Measurements from ENCODE around the gene HDGFL2.
"Not testable (repeated sequence)": the region's sequence is repeated elsewhere in the genome, so short reads cannot be mapped to it uniquely, and the experiment has no call there.

The HDGFL2 gene

DNA sequence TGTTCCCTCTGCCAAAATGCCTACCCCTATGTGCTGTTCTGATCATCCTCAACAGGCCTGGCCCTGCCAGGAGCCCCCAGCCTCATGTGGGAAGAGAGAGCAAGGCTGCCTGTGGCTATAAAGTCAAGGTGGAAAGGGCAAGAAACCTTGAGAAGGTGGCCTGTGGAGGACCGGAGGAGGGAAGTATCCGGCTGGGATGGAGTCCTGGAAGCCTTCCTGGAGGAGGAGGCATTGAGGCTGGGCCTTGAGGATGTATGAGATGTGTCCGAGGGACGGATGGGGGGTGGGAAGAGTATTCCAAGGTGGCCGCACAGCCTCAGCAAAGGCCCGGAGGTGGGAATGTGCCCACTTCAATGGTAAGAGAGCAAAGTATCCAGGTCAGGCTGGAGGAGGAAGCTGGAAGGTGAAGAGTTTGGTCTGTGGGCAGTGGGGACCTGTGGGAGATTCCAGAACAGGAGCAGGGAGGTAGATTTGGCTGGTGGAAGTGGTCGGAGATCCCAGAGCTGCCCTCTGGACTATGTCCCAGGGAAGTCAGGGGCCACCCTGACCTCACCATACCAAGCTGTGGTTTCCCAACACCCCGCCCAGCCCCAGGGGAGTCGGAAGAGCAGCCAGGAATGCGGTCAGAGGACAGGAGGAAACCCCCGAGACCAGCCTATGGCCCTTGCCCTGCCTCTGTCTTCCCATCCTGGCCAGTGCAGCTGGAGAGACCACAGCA lies 49.2 kb downstream of the HDGFL2 start:
- peak; percentile 21 for DNase-seq (ENCODE audit: low read depth)
- no peak for TF ChIP-seq CTCF (conservative IDR thresholded peaks at IDR 0.05; ENCODE audit: low read depth, low read length)
- no peak overlapping the region for H3K4me3 ChIP-seq (ENCODE audit: low read depth, low read length)

GRCh38 chr19:4521888-4522242 lies 49.8 kb downstream of the HDGFL2 start:
- DNase-seq (ENCODE audit: low read depth) = no peak
- no peak overlapping the region for H3K4me3 ChIP-seq (ENCODE audit: low read depth, low read length)
- TF ChIP-seq CTCF (conservative IDR thresholded peaks at IDR 0.05; ENCODE audit: low read depth, low read length) = no peak

DNA sequence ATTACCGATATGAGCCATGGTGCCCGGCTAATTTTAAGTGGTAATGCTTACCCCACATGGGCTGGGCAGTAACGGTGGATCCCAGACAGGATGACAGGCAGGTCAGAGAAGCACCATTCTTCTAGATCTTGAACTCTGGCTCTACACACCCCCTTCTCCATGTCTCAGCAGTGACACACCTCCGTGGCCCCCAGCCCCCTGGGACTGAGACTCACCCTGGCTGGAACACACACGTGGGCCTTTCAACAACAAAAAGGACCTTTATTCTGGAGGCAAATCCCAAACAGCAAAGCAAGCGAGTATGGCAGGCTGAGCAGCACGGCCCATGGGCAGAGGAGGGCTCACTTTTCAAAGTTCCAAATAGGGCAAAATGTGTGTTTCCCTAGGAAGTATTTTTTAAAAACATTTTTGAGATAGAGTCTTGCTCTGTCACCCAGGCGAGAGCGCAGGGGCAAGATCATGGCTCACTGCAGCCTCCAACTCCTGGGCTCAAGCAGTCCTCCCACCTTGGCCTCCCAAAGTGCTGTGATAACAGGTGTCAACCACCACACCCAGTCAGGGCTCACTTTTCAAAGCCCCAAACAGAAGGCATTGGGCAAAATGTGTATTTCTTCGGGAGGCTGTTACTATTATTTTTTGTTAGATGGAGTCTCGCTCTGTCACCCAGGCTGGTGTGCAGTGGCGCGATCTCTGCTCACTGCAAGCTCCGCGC lies 50.4 kb downstream of the HDGFL2 start:
- no peak for TF ChIP-seq CTCF (conservative IDR thresholded peaks at IDR 0.05; ENCODE audit: low read depth, low read length)
- DNase-seq (ENCODE audit: low read depth) = no peak
- H3K4me3 ChIP-seq (ENCODE audit: low read depth, low read length) = no peak overlapping the region

- DNase-seq (ENCODE audit: low read depth) = peak; percentile 45
- no peak overlapping the region for H3K4me3 ChIP-seq (ENCODE audit: low read depth, low read length)
- peak; percentile 80 for TF ChIP-seq CTCF (conservative IDR thresholded peaks at IDR 0.05; ENCODE audit: low read depth, low read length)
Observed at GRCh38 chr19:4523306-4524110, 51.4 kb downstream of the HDGFL2 start.

- no peak overlapping the region for H3K4me3 ChIP-seq (ENCODE audit: low read depth, low read length)
- peak; percentile 86 for TF ChIP-seq CTCF (conservative IDR thresholded peaks at IDR 0.05; ENCODE audit: low read depth, low read length)
- DNase-seq (ENCODE audit: low read depth) = peak; percentile 55
Observed at GRCh38 chr19:4524808-4525562, 52.9 kb downstream of the HDGFL2 start.

DNA sequence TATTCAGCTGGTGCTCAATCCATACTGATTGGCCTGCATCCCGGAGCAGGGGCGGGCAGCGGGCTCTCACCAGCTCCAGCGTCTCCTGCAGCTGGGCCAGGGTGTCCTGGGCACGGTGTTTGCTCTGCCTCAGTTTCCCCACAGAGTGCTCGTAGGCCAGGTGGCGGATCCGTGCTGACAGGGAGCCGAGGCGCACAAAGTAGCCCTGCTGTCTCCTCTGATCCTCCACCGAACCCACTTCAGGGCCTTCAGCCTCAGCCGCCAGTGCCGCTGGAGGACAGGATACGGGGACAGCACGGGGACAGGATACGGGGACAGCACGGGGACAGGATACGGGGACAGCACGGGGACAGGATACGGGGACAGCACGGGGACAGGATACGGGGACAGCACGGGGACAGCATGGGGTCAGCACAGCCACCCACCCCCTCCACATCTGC lies 53.5 kb downstream of the HDGFL2 start:
- TF ChIP-seq CTCF (conservative IDR thresholded peaks at IDR 0.05; ENCODE audit: low read depth, low read length) = no peak
- H3K4me3 ChIP-seq (ENCODE audit: low read depth, low read length) = no peak overlapping the region
- no peak for DNase-seq (ENCODE audit: low read depth)

- DNase-seq (ENCODE audit: low read depth) = not testable (repeated sequence)
Observed at GRCh38 chr19:4527377-4527776, 55.3 kb downstream of the HDGFL2 start.

More at GRCh38 chr19:4527377-4527776, 55.3 kb downstream of the HDGFL2 start:
- not testable (repeated sequence) for H3K4me3 ChIP-seq (ENCODE audit: low read depth, low read length)
